Natural killer cell treated with Interleukin-12 subunit alpha and Interleukin-12 subunit beta and Interleukin-15 and Interleukin-18, amount 100 ng/mL, for 72 hours (primary cell): Measurements from ENCODE around the gene GTF3A. TPM values are rescaled to one million over a fixed set of nuclear protein-coding genes. Genes with fewer than 3 reads are reported as not detected.

ENCODE experiments used
- ATAC-seq, 2 donors: fragments of 150-1000 bp; cut with Tn5 transposase in 1 of 2; sonication (Bioruptor Pico), chemical (Tn5 transposase) in 1 of 2; 2 replicates each; pipeline ENCODE4 v1.10.0; 2021
- DNase-seq: peaks from one replicate; pipeline ENCODE4 v3.0.0; 2022; ENCODE audit warnings: low spot score
- H3K27ac Mint-ChIP-seq, 2 donors: 1 replicate in 1 of 2; 2 replicates in 1 of 2; pipeline ENCODE4 v1.8.0; 2022; ENCODE audit warnings: mixed read lengths in 2 of 2, mild to moderate bottlenecking in 1 of 2, moderate library complexity in 1 of 2
- H3K27me3 Mint-ChIP-seq, 2 donors: 1 replicate in 1 of 2; 2 replicates in 1 of 2; pipeline ENCODE4 v1.8.0; 2022; ENCODE audit warnings: mixed read lengths in 2 of 2
- H3K36me3 Mint-ChIP-seq: one replicate; pipeline ENCODE4 v1.8.0; 2022; ENCODE audit warnings: mixed read lengths
- H3K4me1 Mint-ChIP-seq, 2 donors: 1 replicate in 1 of 2; 2 replicates in 1 of 2; pipeline ENCODE4 v1.8.0; 2022; ENCODE audit warnings: low read depth in 2 of 2, mixed read lengths in 2 of 2, mild to moderate bottlenecking in 1 of 2
- H3K4me3 Mint-ChIP-seq: one replicate; pipeline ENCODE4 v1.8.0; 2022; ENCODE audit warnings: mixed read lengths
- H3K9me3 Mint-ChIP-seq: 2 replicates; pipeline ENCODE4 v1.8.0; 2022; ENCODE audit warnings: mixed read lengths
- total RNA-seq, 2 donors: library from RNA; stranded (reverse); gene quantifications; one replicate each; pipeline ENCODE4 v1.2.3, GENCODE V29; 2022

The GTF3A gene
- total RNA-seq, 2 donors from 2014 or later: 107 to 244 TPM

- DNase-seq: no peak
- H3K27ac Mint-ChIP-seq: no peak overlapping the region
- H3K36me3 Mint-ChIP-seq: no peaks in the 10 kb centered on the region
- peaks cover 0 to 10% of the 10 kb centered on the region in 2 donors for H3K27me3 Mint-ChIP-seq
- H3K9me3 Mint-ChIP-seq: no peaks in the 10 kb centered on the region
- no peak overlapping the region for H3K4me3 Mint-ChIP-seq
- H3K4me1 Mint-ChIP-seq: peaks cover 5% of the 10 kb centered on the region in 2 donors
- no peak for ATAC-seq
These were observed 5.1 kb upstream of the GTF3A start for GRCh38 chr13:27419328-27419727.

DNA sequence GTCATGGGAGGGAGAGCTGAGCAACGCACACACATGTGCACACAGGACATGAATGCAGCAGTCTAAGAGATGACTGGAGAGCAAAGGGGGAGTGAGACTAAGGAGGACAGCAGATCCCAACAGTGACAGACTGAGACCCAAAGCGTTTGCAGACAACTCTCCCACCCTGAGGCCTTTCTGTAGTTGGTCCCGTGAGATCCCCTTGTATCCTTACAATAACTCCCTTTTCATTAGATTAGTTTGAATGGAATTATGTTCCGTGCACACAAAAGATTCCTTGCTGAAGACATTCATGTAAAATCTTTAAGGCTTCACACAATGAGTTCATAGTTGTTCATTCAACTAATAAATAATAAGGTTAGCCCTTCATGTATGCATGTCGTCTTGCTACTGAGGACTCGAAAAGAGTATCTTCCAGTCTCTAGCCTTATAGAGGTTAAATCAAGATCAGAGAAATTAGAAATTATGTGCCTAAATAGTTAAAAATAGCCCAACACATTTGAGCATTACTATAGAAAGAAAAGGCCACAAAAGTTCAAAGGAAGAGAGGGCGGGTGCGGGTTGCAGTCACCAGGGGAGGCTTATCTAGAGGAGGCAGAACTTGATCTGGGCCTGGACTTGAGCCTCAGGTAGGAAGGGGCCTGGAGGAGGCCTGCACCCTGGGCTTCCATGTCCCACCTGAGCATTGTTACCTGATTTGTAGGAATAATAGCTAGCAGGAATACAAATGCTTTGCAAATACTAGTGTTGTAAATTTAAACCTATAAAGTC is 3.1 kb upstream of the GTF3A start:
- H3K27ac Mint-ChIP-seq: peak overlapping the region in 1 of 2 donors; percentile 24
- peaks cover 17 to 19% of the 10 kb centered on the region in 2 donors for H3K4me1 Mint-ChIP-seq
- peaks cover 6% of the 10 kb centered on the region for H3K36me3 Mint-ChIP-seq
- H3K4me3 Mint-ChIP-seq: no peak overlapping the region
- DNase-seq (no peak), ATAC-seq (no peak)
- peaks cover 0 to 3% of the 10 kb centered on the region in 2 donors for H3K27me3 Mint-ChIP-seq
- no peaks in the 10 kb centered on the region for H3K9me3 Mint-ChIP-seq

DNA sequence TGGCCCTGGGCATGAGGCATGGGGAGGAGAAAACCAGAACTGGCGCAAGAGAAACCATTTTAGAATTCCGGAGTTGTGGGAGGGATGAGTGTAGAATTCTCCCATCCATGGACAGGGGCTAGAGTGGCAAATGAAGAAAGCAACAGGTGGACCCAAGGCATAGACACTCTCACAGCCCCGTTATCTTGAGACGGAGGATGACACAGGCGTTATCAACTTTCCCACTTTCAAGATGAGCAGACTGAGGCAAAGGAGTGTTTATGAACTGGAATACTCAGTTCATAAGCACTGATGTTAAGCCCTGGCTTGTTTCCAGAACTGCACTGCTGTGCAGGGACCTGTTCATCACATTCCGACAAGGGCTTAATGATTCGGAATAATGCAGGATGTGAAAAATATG is 1.1 kb upstream of the GTF3A start:
- H3K4me3 Mint-ChIP-seq: peak overlapping the region; percentile 81

GRCh38 chr13:27425158-27425917 is 919 bp downstream of the GTF3A start:
- ATAC-seq (no peak), DNase-seq (no peak)
- Mint-ChIP-seq H3K27me3 (no peaks in the 10 kb centered on the region), H3K36me3 (peaks cover 19% of the 10 kb centered on the region), H3K27ac (peak overlapping the region; percentile 88 to 94), H3K9me3 (no peaks in the 10 kb centered on the region), H3K4me3 (peak overlapping the region; percentile 94), H3K4me1 (peaks cover 37 to 41% of the 10 kb centered on the region in 2 donors)

More for the DNA sequence above, 1.1 kb upstream of the GTF3A start:
- ATAC-seq (no peak), DNase-seq (no peak)
- H3K4me1 Mint-ChIP-seq: peaks cover 35 to 39% of the 10 kb centered on the region in 2 donors
- peak overlapping the region; percentile 88 to 92 for H3K27ac Mint-ChIP-seq
- peaks cover 16% of the 10 kb centered on the region for H3K36me3 Mint-ChIP-seq
- H3K9me3 Mint-ChIP-seq: no peaks in the 10 kb centered on the region
- no peaks in the 10 kb centered on the region for H3K27me3 Mint-ChIP-seq

DNA sequence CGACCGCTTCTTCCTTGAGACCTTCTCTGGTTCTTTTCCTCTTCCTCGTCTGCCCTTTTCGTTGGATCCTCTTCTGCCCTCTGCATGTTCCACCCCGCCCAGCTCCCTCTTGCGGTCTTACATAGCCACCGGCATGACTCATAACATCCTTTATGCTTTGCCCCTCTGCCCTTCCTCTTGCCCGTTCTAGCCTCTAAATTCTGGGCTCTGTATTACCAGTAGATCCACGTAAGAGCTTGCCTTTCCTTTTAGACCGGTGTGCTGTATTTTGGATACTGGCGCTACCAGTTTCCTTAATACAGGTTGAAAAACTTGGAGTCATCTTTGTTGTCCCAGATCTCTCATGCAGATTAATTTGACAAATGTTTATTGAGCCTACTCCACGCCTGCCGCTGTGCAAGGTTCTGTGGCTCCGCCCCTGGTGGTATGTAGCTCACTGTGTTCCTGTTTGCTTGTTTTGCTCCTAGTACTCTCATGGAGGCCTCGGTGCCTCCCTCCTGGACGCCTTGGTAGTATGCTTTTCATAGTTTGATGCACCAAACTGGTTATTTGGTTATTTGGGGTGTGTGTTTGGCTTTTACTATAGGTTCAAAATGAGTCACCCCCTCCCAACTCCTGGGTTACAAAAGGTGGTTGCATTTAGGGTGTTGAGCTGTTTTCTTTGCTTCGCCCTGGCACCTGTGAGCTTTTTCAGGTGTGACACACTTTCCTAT is 1.7 kb downstream of the GTF3A start:
- no peaks in the 10 kb centered on the region for H3K27me3 Mint-ChIP-seq
- ATAC-seq: peak; percentile 78 to 79
- no peaks in the 10 kb centered on the region for H3K9me3 Mint-ChIP-seq
- peak; percentile 83 for DNase-seq
- peaks cover 44 to 47% of the 10 kb centered on the region in 2 donors for H3K4me1 Mint-ChIP-seq
- H3K27ac Mint-ChIP-seq: peak overlapping the region; percentile 88 to 94
- peaks cover 26% of the 10 kb centered on the region for H3K36me3 Mint-ChIP-seq
- peak overlapping the region; percentile 94 for H3K4me3 Mint-ChIP-seq

DNA sequence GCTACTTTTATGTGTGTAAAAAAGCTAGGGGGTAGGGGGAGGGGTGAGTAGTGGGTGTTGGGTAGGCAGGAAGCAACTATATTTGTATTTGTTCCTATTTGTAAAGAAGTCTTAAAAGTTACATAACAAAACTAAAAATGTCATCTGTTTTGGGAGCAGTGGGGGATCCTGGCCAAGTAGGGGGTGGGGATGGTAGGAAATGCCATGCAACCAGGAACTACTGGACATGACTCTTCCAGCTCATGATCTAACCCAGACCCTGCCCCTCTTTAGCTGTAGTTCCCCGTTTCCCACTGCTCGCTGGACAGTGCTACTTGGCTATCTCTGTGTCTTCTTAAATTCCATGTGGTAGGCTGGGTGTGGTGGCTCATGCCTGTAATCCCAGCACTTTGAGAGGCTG is 3.2 kb downstream of the GTF3A start:
- ATAC-seq: no peak
- H3K27ac Mint-ChIP-seq: peak overlapping the region; percentile 88 to 94
- peak overlapping the region; percentile 94 for H3K4me3 Mint-ChIP-seq
- peaks cover 32% of the 10 kb centered on the region for H3K36me3 Mint-ChIP-seq
- no peak for DNase-seq
- H3K27me3 Mint-ChIP-seq: no peaks in the 10 kb centered on the region
- no peaks in the 10 kb centered on the region for H3K9me3 Mint-ChIP-seq
- H3K4me1 Mint-ChIP-seq: peaks cover 53 to 55% of the 10 kb centered on the region in 2 donors

DNA sequence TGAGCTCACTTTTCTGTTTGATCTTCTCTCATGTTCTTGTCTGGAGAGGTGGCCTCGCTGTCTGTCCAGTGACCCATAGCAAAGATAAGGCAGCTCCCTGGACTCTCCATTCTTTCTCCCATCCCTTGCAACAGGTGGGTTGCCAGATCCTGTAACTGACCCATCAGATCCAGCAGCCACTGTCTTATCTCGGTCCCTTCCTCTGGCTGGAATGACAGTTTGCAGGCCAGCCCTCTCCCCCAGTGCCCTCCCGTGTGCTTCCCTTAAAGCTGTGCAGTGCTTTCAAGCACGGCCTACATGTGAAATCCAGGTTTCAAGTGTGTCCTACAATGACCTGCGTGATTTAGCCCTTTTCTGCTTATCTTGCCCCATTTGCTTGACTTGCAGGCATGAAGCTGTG is 3.7 kb downstream of the GTF3A start:
- Mint-ChIP-seq H3K36me3 (peaks cover 36% of the 10 kb centered on the region), H3K27ac (peak overlapping the region; percentile 88 to 94), H3K4me1 (peaks cover 53 to 55% of the 10 kb centered on the region in 2 donors), H3K9me3 (no peaks in the 10 kb centered on the region), H3K27me3 (no peaks in the 10 kb centered on the region), H3K4me3 (peak overlapping the region; percentile 94)
- ATAC-seq (no peak), DNase-seq (no peak)

GRCh38 chr13:27432180-27432579 is 7.8 kb downstream of the GTF3A start:
- Mint-ChIP-seq H3K36me3 (peaks cover 38% of the 10 kb centered on the region), H3K27ac (peak overlapping the region in 1 of 2 donors; percentile 61), H3K27me3 (no peaks in the 10 kb centered on the region), H3K4me3 (no peak overlapping the region), H3K9me3 (no peaks in the 10 kb centered on the region), H3K4me1 (peaks cover 26 to 36% of the 10 kb centered on the region in 2 donors)
- no peak for DNase-seq
- ATAC-seq: no peak

- Mint-ChIP-seq H3K36me3 (peaks cover 42% of the 10 kb centered on the region), H3K27me3 (no peaks in the 10 kb centered on the region), H3K9me3 (no peaks in the 10 kb centered on the region), H3K27ac (peak overlapping the region in 1 of 2 donors; percentile 61), H3K4me1 (peaks cover 26 to 35% of the 10 kb centered on the region in 2 donors), H3K4me3 (no peak overlapping the region)
- no peak for DNase-seq
- no peak for ATAC-seq
These were observed 8.3 kb downstream of the GTF3A start for GRCh38 chr13:27432611-27433210.

DNA sequence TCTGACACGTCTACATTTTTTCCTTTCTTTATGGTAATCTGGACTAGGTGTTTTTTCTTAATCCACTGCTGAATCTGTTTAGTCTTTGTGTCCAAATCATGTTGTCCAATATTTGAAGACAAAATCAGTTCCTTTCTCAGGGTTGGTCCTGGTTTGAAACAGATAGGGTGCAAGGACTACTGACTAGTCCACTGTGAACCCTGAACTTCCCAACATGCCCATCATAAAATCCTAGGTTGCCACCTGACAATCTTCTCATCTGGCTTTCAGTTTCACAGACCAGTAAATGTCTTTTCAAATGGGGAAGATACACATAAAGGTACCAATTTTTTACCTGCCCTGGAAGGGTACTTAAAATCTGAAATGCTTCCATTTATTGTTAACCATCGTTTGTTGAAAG is 12.7 kb downstream of the GTF3A start:
- H3K36me3 Mint-ChIP-seq: peaks cover 42% of the 10 kb centered on the region
- peaks cover 36 to 43% of the 10 kb centered on the region in 2 donors for H3K4me1 Mint-ChIP-seq
- no peaks in the 10 kb centered on the region for H3K27me3 Mint-ChIP-seq
- ATAC-seq (no peak), DNase-seq (no peak)
- H3K27ac Mint-ChIP-seq: peak overlapping the region in 1 of 2 donors; percentile 33
- H3K4me3 Mint-ChIP-seq: no peak overlapping the region
- H3K9me3 Mint-ChIP-seq: no peaks in the 10 kb centered on the region

DNA sequence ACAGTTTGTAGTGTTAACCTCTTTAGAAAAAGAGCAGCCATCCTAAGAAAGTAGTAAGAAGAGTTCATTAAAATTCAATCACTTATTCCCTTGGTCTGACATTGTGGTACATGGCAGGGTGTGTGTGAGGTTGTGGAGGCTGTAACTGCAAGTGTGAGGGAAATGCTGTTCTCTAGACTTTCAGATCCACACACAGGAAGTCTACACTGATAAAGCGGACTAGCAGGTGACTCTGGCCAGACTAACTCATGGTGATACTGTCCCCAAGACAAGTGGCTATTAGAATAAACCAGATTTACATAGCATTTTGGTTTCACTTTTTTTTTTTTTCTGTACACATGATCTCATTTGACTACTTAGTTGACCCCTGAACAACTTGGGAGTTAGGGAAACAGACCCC is 16.0 kb downstream of the GTF3A start:
- Mint-ChIP-seq H3K36me3 (peaks cover 36% of the 10 kb centered on the region), H3K27ac (peak overlapping the region; percentile 40 to 73), H3K4me3 (peak overlapping the region; percentile 38), H3K27me3 (no peaks in the 10 kb centered on the region), H3K9me3 (no peaks in the 10 kb centered on the region), H3K4me1 (peaks cover 42 to 43% of the 10 kb centered on the region in 2 donors)
- ATAC-seq: peak in 1 of 2 donors; percentile 53
- no peak for DNase-seq

DNA sequence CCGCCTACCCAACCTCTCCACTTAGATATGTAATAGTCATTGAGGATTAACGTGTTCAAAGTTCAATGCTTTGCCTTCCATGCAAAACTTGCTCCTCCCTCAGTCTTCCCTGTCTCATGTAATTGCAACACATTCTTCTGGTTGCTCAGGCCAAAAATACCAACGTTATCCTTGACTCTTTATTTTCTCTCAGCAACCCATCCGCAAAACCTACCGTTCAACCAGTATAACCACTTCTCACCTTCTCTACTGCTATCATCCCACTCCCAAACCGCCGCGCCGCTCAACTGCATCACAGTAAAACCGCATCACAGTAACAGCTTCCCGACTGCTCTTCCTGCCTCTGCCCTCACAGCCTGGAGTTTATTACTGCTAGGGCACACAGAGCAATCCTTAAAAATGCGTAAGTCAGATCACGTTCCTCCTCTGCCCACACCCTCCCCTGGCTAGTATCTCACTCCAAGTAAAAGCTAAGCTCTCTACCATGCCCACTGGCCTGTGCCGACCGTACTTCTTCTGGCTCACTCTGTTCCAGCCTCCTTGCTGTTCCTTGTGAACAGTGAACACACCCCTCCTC is 17.7 kb downstream of the GTF3A start:
- ATAC-seq: peak; percentile 54 to 61
- Mint-ChIP-seq H3K27ac (peak overlapping the region; percentile 48 to 49), H3K4me1 (peaks cover 44 to 48% of the 10 kb centered on the region in 2 donors), H3K9me3 (no peaks in the 10 kb centered on the region), H3K36me3 (peaks cover 25% of the 10 kb centered on the region), H3K27me3 (no peaks in the 10 kb centered on the region), H3K4me3 (peak overlapping the region; percentile 77)
- DNase-seq: no peak

DNA sequence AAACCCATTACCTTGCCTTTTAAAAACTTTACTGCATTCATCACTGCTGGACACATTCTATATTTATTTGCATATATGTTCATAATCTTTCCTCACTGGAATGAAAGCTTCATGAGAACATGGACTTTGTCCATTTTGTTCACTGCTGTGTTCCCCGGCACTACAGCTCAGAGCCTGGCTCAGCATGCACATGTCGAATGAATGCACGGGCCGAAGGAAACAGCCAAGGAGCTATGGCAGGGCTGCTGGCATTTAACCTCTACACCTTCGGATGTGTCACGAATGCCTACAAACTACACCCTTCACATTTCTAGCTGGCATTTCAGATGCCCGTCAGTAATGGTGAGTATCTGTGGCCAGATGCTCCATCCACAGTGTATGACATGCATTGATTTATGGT is 18.4 kb downstream of the GTF3A start:
- DNase-seq (no peak), ATAC-seq (no peak)
- Mint-ChIP-seq H3K27ac (peak overlapping the region; percentile 48 to 49), H3K9me3 (no peaks in the 10 kb centered on the region), H3K4me1 (peaks cover 46% of the 10 kb centered on the region in 2 donors), H3K36me3 (peaks cover 18% of the 10 kb centered on the region), H3K27me3 (no peaks in the 10 kb centered on the region), H3K4me3 (peak overlapping the region; percentile 77)
